GM11168 (cell line): ENCODE measurements around the gene HEATR9.

Experiments used
- in situ Hi-C: fragments of 300-500 bp; cut with MboI; formaldehyde crosslinking; loops from one replicate; pipeline ENCODE4 v1.12.0; 2022; ENCODE audit warnings: low sequenced_read_pairs; ENCODE audit not compliant: unreplicated experiment

The HEATR9 gene

GRCh38 chr17:35895636-35896587 lies 27.2 kb upstream of the HEATR9 start:
- in situ Hi-C loops, result no loop called here

- in situ Hi-C loops, result no loop called here
Measured at GRCh38 chr17:35894206-35894605, 25.5 kb upstream of the HEATR9 start.

- in situ Hi-C loops, result no loop called here
Measured at GRCh38 chr17:35893751-35894150, 25.1 kb upstream of the HEATR9 start.

- in situ Hi-C loops, result no loop called here
Measured at GRCh38 chr17:35892091-35893035, 23.7 kb upstream of the HEATR9 start.

GRCh38 chr17:35891269-35891668 lies 22.6 kb upstream of the HEATR9 start:
- in situ Hi-C loops, result no loop called here

GRCh38 chr17:35890774-35891155 lies 22.1 kb upstream of the HEATR9 start:
- in situ Hi-C loops, result no loop called here

- in situ Hi-C loops, result no loop called here
Measured at GRCh38 chr17:35889818-35890773, 21.4 kb upstream of the HEATR9 start.

- in situ Hi-C loops, result no loop called here
Measured at GRCh38 chr17:35889241-35889640, 20.6 kb upstream of the HEATR9 start.

- in situ Hi-C loops, result no loop called here
Measured at GRCh38 chr17:35879773-35880654, 11.3 kb upstream of the HEATR9 start, which contains the start of gene CCL5. Gene CCL5 (minus strand): TSS chr17:35880360.

- in situ Hi-C loops, result no loop called here
Measured at GRCh38 chr17:35878361-35878760, 9.7 kb upstream of the HEATR9 start.

- in situ Hi-C loops, result no loop called here
Measured at GRCh38 chr17:35877345-35878029, 8.8 kb upstream of the HEATR9 start.

GRCh38 chr17:35876534-35876933 lies 7.8 kb upstream of the HEATR9 start:
- in situ Hi-C loops, result no loop called here

- in situ Hi-C loops, result no loop called here
Measured at GRCh38 chr17:35875800-35876139, 7.1 kb upstream of the HEATR9 start.

GRCh38 chr17:35875072-35875799 lies 6.5 kb upstream of the HEATR9 start:
- in situ Hi-C loops, result no loop called here

- in situ Hi-C loops, result no loop called here
Measured at GRCh38 chr17:35872196-35872980, 3.7 kb upstream of the HEATR9 start.

- in situ Hi-C loops, result no loop called here
Measured at GRCh38 chr17:35870906-35871819, 2.5 kb upstream of the HEATR9 start.
